Right lobe of liver (tissue), 6 donors: Measurements from ENCODE around the gene LIMCH1. TPM values are rescaled to one million over a fixed set of nuclear protein-coding genes. Genes with fewer than 3 reads are reported as not detected.
A peak's percentile ranks its signal among the peaks of the same experiment; 100 is the strongest.

Experiments
- ATAC-seq, 4 donors: fragments of 200-7000 bp; cut with Tn5 transposase; one replicate each; pipeline ENCODE4 v1.9.1; 2020; ENCODE audit warnings: mild to moderate bottlenecking in 4 of 4, moderate library complexity in 4 of 4
- DNase-seq, 3 donors: peaks; one replicate each; pipeline ENCODE4 v3.0.0-alpha.2; 2020
- H3K27ac ChIP-seq, 3 donors: fragments of 200-600 bp; one replicate each; pipeline ENCODE4 v1.8.0; 2022
- H3K27me3 ChIP-seq, 2 donors: fragments of 200-600 bp; one replicate each; pipeline ENCODE4 v1.8.0; 2022
- H3K36me3 ChIP-seq, 4 donors: fragments of 200-600 bp; sonication (generic) in 1 of 4; one replicate each; pipeline versions ENCODE4 v1.5.1 to v1.8.0; 2017 to 2022; ENCODE audit warnings: control low read depth in 1 of 4
- H3K4me1 ChIP-seq, 4 donors: fragments of 200-600 bp; sonication (generic) in 1 of 4; one replicate each; pipeline versions ENCODE4 v1.5.1 to v1.8.0; 2017 to 2022; ENCODE audit warnings: control low read depth in 1 of 4
- H3K4me3 ChIP-seq, 3 donors: fragments of 200-600 bp; one replicate each; pipeline ENCODE4 v1.8.0; 2022
- H3K9me3 ChIP-seq, 4 donors: fragments of 200-600 bp; sonication (generic) in 1 of 4; one replicate each; pipeline versions ENCODE4 v1.5.1 to v1.8.0; 2017 to 2022; ENCODE audit warnings: control low read depth in 1 of 4
- POLR2A ChIP-seq: fragments of 450-650 bp; IDR thresholded peaks from one replicate; pipeline ENCODE4 v1.6.1; 2017; ENCODE audit warnings: antibody characterized with exemption, mild to moderate bottlenecking
- WGBS: methylation state at CpG from one replicate; pipeline ENCODE4 v1.1.6; 2018; ENCODE audit warnings: low coverage, low lambda C conversion rate; ENCODE audit not compliant: insufficient coverage; ENCODE audit errors: missing lambda C conversion rate; 5-methylcytosine and 5-hydroxymethylcytosine counted together
- intact Hi-C, 2 donors: fragments of 100-400 bp; cut with DNase I; formaldehyde crosslinking; loops; one replicate each; pipeline versions ENCODE4 v1.11.2 to v1.14.1; 2022
- total RNA-seq, 6 experiments: library from RNA; depleted of rRNA in 2 of 6; stranded (reverse); fragments of >200 nt in 2 of 6; fragmentation: NEBNext Ultra II Directional in 3 of 6; extraction: Animal tissue kit (Norgen Biotek cat#: 25700) in 3 of 6; gene quantifications; one replicate each; pipeline versions ENCODE4 v1.1.0 to v1.2.4, GENCODE V29; 2016 to 2023
- TF ChIP-seq, protein P1 (sequence below), 4 donors: fragments of 200-600 bp in 3 of 4; fragments of 450-650 bp in 1 of 4; IDR thresholded peaks; one replicate each; pipeline versions ENCODE4 v1.5.1 to v1.8.0; 2016 to 2022; ENCODE audit warnings: antibody characterized with exemption in 4 of 4, mild to moderate bottlenecking in 2 of 4
- donor health status: DM: no; HTN: yes; CAD: no.
- donor health status: DM: no; HTN: no; CAD: no.
- donor health status: DM: no; HTN: no; CAD: no.
- donor health status: DM: no; HTN: yes; CAD: no.
- donor health status: DM: no; HTN: yes; CAD: no.

LIMCH1 gene
- total RNA-seq, 6 experiments from 2014 or later = 8.3 to 26.9 (median 12.9) TPM

DNA sequence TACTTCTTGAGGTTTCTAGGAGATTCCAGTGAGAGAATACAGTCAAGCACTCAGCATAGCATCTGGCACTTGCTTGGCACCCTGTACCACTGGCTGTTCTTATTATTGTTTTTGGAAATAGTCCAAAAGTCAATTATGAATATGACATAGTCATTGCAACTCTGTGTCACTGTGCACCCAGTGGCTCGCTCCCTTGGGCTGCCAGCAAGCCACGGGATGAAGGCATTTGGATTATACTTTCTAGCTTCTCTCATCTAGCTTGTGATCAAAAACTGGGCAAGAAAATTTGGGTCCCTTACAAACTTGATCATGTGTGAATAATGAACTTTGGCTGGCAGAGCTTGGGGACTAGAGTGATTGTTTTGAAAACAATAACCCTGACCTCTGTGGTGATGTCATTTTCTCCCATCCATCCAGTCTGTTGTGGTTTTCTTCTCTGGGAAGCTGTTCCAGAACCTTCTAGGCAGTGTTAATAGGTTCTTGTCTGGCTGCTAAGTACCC is 32.7 kb upstream of the LIMCH1 start:
- peak in 1 of 4 donors; percentile 28 for ATAC-seq
- 63% methylated on average over 2 of the region's 2 CpGs for WGBS
- no peaks in the 10 kb centered on the region for H3K9me3 ChIP-seq
- DNase-seq = no peak
- no peak overlapping the region for H3K27ac ChIP-seq
- no peaks in the 10 kb centered on the region for H3K27me3 ChIP-seq
- no peak for TF ChIP-seq POLR2A
- TF ChIP-seq, protein P1, sequence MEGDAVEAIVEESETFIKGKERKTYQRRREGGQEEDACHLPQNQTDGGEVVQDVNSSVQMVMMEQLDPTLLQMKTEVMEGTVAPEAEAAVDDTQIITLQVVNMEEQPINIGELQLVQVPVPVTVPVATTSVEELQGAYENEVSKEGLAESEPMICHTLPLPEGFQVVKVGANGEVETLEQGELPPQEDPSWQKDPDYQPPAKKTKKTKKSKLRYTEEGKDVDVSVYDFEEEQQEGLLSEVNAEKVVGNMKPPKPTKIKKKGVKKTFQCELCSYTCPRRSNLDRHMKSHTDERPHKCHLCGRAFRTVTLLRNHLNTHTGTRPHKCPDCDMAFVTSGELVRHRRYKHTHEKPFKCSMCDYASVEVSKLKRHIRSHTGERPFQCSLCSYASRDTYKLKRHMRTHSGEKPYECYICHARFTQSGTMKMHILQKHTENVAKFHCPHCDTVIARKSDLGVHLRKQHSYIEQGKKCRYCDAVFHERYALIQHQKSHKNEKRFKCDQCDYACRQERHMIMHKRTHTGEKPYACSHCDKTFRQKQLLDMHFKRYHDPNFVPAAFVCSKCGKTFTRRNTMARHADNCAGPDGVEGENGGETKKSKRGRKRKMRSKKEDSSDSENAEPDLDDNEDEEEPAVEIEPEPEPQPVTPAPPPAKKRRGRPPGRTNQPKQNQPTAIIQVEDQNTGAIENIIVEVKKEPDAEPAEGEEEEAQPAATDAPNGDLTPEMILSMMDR (IDR thresholded peaks at IDR 0.05) = no peak
- H3K4me3 ChIP-seq = no peak overlapping the region
- intact Hi-C loops = no loop called here
- H3K4me1 ChIP-seq = no peaks in the 10 kb centered on the region
- H3K36me3 ChIP-seq = no peaks in the 10 kb centered on the region

- 61% methylated on average over 2 of the region's 2 CpGs for WGBS
- Histone ChIP-seq H3K9me3 (no peaks in the 10 kb centered on the region), H3K36me3 (no peaks in the 10 kb centered on the region), H3K27ac (no peak overlapping the region), H3K4me3 (no peak overlapping the region), H3K27me3 (no peaks in the 10 kb centered on the region), H3K4me1 (no peaks in the 10 kb centered on the region)
- no peak for DNase-seq
- intact Hi-C loops = no loop called here
- TF ChIP-seq, protein P1 (IDR thresholded peaks at IDR 0.05) = no peak
- no peak for TF ChIP-seq POLR2A
- no peak for ATAC-seq
These were observed 31.8 kb upstream of the LIMCH1 start for GRCh38 chr4:41506130-41506529.

DNA sequence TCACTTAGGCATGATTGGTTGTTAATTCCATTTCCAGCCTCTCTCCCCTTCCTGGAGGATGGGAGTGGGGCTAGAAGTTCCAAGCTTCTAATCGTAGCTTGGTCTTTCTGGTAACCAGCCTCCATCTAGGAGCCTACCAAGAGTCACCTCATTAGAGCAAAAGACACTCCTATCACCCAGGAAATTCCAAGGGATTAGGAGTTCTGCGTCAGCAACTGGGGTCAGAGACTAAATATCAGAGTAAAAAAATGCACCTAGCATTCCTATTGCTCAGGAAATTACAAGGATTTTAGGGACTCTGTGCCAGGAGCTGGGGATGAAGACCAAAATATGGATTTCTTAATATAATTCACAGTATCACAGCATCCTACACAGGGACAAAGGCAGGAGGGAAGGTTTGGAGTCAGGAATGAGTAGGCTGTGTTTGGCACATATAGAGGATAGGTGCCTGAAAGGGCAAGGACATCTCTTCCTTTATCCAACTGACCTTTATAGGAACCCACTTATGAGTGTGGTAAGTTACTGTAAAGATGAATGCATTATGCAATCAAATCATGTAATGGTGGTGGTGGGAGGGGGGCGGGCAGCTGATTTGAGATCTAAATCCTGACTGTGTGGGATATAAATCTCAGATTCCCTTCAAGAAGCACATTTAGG is 30.5 kb upstream of the LIMCH1 start:
- H3K27ac ChIP-seq = no peak overlapping the region
- no peak for TF ChIP-seq POLR2A
- TF ChIP-seq, protein P1 (IDR thresholded peaks at IDR 0.05) = no peak
- no peak for DNase-seq
- H3K4me1 ChIP-seq = peaks cover 0 to 7% (median 0%) of the 10 kb centered on the region in 4 donors
- intact Hi-C loops = no loop called here
- no peaks in the 10 kb centered on the region for H3K27me3 ChIP-seq
- H3K36me3 ChIP-seq = no peaks in the 10 kb centered on the region
- no peaks in the 10 kb centered on the region for H3K9me3 ChIP-seq
- WGBS = 57% methylated on average over 3 of the region's 3 CpGs
- no peak for ATAC-seq
- no peak overlapping the region for H3K4me3 ChIP-seq

GRCh38 chr4:41509451-41509866 is 28.5 kb upstream of the LIMCH1 start:
- DNase-seq (no peak), ATAC-seq (no peak)
- 33% methylated on average over 2 of the region's 2 CpGs for WGBS
- no peaks in the 10 kb centered on the region for H3K36me3 ChIP-seq
- no peaks in the 10 kb centered on the region for H3K27me3 ChIP-seq
- no peak overlapping the region for H3K4me3 ChIP-seq
- intact Hi-C loops = no loop called here
- H3K4me1 ChIP-seq = peaks cover 0 to 7% (median 0%) of the 10 kb centered on the region in 4 donors
- no peaks in the 10 kb centered on the region for H3K9me3 ChIP-seq
- no peak overlapping the region for H3K27ac ChIP-seq
- TF ChIP-seq, protein P1 (IDR thresholded peaks at IDR 0.05) = no peak
- no peak for TF ChIP-seq POLR2A
